ENCODE measurements around the gene CSNK2A2.

CSNK2A2 gene

DNA sequence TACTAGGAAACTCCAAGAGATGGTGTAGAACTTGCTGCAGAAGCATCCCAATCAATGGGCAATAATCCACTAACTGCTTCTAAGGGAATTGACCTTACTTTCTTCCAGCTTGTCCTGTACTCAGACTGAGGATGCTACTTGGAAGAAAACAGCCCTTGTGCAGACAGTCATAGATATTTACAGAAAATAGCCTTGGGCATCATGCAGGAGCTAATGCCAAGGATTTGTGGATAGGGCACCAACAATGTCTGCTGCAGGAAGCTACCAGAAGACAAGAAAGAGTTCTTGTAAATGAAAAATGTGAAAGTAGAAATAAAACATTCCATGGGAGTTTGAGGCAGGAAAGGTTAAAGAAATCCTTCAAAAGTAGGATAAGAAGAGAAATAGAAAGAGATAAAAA is 21.5 kb upstream of the CSNK2A2 start:
- Histone ChIP-seq H3K27me3 (replicated peaks; ENCODE audit: control insufficient read depth, insufficient read depth, low read length) (peaks cover 15% of the 10 kb centered on the region), H3K4me1 (ENCODE audit: control insufficient read depth, insufficient read depth, low read length) (peaks cover 8% of the 10 kb centered on the region), H3K9ac (ENCODE audit: low read length) (no peak overlapping the region), H3K4me3 (ENCODE audit: low read length) (no peak overlapping the region), H3K36me3 (ENCODE audit: control insufficient read depth, insufficient read depth, low read length, severe bottlenecking) (no peaks in the 10 kb centered on the region), H3K9me3 (ENCODE audit: control insufficient read depth, low read length) (peaks cover 18% of the 10 kb centered on the region)
- DNase-seq (ENCODE audit: low read depth), result no peak

DNA sequence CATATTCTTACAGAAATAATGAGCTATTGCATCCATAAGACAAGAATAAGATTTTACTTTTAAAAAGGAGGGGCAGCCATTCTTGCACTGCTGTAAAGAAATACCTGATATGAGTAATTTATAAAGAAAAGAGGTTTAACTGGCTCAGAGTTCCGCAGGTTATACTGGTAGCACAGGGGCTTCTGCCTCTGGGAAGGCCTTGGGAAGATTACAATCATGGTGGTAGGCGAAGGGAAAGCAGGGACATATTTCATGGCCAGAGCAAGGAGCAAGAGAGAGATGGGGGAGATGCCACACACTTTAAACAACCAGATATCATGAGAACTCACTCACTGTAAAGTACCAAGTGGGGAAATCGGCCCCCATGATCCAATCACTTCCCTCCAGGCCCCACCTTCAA is 20.9 kb upstream of the CSNK2A2 start:
- no peaks in the 10 kb centered on the region for H3K36me3 ChIP-seq (ENCODE audit: control insufficient read depth, insufficient read depth, low read length, severe bottlenecking)
- peaks cover 8% of the 10 kb centered on the region for H3K4me1 ChIP-seq (ENCODE audit: control insufficient read depth, insufficient read depth, low read length)
- no peak overlapping the region for H3K4me3 ChIP-seq (ENCODE audit: low read length)
- no peak for DNase-seq (ENCODE audit: low read depth)
- H3K9me3 ChIP-seq (ENCODE audit: control insufficient read depth, low read length), result peaks cover 18% of the 10 kb centered on the region
- peaks cover 15% of the 10 kb centered on the region for H3K27me3 ChIP-seq (replicated peaks; ENCODE audit: control insufficient read depth, insufficient read depth, low read length)
- H3K9ac ChIP-seq (ENCODE audit: low read length), result no peak overlapping the region

DNA sequence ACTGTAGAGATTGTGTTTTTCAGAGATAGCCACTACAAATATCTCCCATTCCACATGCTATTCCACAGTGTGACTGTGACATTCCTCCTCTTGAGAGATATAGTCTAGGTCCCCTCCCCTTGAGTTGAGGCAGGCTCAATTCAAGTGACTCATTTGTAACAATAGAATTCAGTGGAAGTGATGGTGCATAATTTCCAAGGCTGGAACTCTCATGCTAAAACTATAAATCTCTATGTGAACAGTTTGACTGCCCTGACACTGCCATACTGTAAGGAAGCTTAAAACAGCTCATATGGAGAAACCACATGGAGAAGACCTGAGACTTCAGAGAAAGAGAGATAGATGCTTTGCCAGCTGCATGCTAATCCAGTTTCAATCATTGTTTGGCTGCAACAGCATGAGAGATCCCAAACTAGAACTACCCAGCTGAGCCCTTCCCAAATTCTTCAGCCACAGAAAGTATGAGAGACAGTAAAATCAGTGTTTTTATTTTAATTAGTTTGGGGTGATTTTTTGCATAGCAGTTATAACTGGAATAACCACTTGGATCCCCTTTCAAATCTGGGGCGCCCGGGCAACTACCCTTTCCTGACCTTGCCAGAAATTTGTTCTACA is 19.5 kb upstream of the CSNK2A2 start:
- H3K36me3 ChIP-seq (ENCODE audit: control insufficient read depth, insufficient read depth, low read length, severe bottlenecking), result no peaks in the 10 kb centered on the region
- DNase-seq (ENCODE audit: low read depth), result no peak

DNA sequence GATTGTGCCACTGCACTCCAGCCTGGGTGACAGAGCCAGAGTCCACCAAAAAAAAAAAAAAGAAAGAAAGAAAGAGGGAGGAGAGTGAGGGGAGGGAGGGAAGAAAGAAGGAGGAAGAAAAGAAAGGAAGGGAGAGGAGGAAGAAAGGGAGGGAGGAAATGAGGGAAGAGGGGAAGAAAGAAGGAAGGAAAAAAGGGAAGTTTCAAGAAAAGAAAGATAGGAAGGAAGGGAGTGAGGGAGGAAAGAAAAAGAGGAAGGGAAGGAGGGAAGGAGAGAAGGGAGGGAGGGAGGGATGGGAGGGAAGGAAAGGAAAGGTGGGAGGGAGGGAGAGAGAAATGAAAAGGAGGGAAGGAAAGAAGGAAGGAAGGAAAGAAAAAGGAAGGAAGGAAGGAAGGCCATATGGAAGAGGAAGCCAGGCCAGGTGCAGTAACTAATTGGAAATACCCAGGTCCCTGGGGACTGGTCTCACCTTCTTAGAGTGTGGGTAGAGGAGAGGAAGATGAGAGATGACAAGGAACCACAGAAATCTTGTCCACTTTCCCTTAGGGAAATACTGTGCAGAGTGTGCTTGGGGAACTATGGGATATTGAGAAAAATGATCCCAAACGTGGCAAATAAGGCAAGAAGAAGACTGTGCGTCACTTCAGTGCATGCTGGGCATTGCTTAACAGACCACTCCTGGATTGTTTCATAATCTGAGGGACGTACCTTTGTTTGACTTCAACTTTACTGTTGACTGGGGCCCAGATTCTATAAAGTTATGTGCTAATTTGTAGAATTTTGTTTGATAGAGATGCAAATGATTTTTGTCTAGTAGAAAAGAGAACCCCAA is 15.1 kb upstream of the CSNK2A2 start:
- no peak for DNase-seq (ENCODE audit: low read depth)
- Histone ChIP-seq H3K36me3 (ENCODE audit: control insufficient read depth, insufficient read depth, low read length, severe bottlenecking) (no peaks in the 10 kb centered on the region), H3K9ac (ENCODE audit: low read length) (no peak overlapping the region), H3K27me3 (replicated peaks; ENCODE audit: control insufficient read depth, insufficient read depth, low read length) (peaks cover 13% of the 10 kb centered on the region), H3K4me1 (ENCODE audit: control insufficient read depth, insufficient read depth, low read length) (no peaks in the 10 kb centered on the region), H3K4me3 (ENCODE audit: low read length) (no peak overlapping the region), H3K9me3 (ENCODE audit: control insufficient read depth, low read length) (peaks cover 15% of the 10 kb centered on the region)

More for the DNA sequence above, 19.5 kb upstream of the CSNK2A2 start:
- Histone ChIP-seq H3K27me3 (replicated peaks; ENCODE audit: control insufficient read depth, insufficient read depth, low read length) (peaks cover 18% of the 10 kb centered on the region), H3K4me1 (ENCODE audit: control insufficient read depth, insufficient read depth, low read length) (peaks cover 7% of the 10 kb centered on the region), H3K9ac (ENCODE audit: low read length) (no peak overlapping the region), H3K9me3 (ENCODE audit: control insufficient read depth, low read length) (peaks cover 18% of the 10 kb centered on the region), H3K4me3 (ENCODE audit: low read length) (no peak overlapping the region)

DNA sequence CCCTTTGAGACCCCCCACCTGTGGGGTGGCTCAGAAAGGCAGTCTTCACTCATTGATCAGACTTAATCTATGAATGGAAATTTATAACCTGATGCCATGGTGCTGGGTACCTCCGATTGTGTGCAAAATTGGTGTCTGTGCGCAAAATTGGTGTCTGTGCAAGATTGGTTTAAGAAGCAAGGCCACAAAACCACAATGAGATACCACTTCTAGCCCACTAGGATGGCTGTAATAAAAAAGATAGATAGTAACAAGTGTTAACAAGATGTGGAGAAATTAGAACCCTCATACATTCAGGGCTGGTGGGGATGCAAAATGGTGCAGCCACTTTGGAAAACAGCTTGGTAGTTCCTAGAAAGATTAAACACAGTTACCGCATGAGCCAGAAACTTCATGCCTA is 13.9 kb upstream of the CSNK2A2 start:
- Histone ChIP-seq H3K4me3 (ENCODE audit: low read length) (no peak overlapping the region), H3K9ac (ENCODE audit: low read length) (no peak overlapping the region), H3K36me3 (ENCODE audit: control insufficient read depth, insufficient read depth, low read length, severe bottlenecking) (no peaks in the 10 kb centered on the region), H3K4me1 (ENCODE audit: control insufficient read depth, insufficient read depth, low read length) (no peaks in the 10 kb centered on the region), H3K9me3 (ENCODE audit: control insufficient read depth, low read length) (peaks cover 7% of the 10 kb centered on the region), H3K27me3 (replicated peaks; ENCODE audit: control insufficient read depth, insufficient read depth, low read length) (peaks cover 16% of the 10 kb centered on the region)
- no peak for DNase-seq (ENCODE audit: low read depth)

DNA sequence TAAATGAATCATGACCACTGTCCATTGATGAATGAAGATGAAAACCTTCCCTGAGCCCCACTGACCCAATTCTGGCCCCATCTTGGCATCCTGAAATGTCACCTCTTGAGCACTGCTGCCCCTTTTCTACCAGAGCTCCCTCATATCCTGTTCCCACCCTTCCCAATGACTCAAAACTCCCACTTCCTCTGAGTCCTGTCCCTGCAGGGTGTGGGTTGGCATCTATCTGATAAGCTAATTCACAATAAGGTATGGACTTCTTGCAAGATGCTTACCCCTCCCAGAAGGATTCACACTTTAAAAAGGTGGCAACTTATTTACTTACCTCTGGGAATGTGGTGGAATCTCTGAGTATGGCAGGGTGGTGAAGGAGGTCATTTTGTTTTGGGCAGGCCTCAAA is 13.3 kb upstream of the CSNK2A2 start:
- no peak overlapping the region for H3K9ac ChIP-seq (ENCODE audit: low read length)
- H3K4me1 ChIP-seq (ENCODE audit: control insufficient read depth, insufficient read depth, low read length), result no peaks in the 10 kb centered on the region
- peaks cover 4% of the 10 kb centered on the region for H3K9me3 ChIP-seq (ENCODE audit: control insufficient read depth, low read length)
- no peak overlapping the region for H3K4me3 ChIP-seq (ENCODE audit: low read length)
- peaks cover 14% of the 10 kb centered on the region for H3K27me3 ChIP-seq (replicated peaks; ENCODE audit: control insufficient read depth, insufficient read depth, low read length)
- no peaks in the 10 kb centered on the region for H3K36me3 ChIP-seq (ENCODE audit: control insufficient read depth, insufficient read depth, low read length, severe bottlenecking)
- no peak for DNase-seq (ENCODE audit: low read depth)

DNA sequence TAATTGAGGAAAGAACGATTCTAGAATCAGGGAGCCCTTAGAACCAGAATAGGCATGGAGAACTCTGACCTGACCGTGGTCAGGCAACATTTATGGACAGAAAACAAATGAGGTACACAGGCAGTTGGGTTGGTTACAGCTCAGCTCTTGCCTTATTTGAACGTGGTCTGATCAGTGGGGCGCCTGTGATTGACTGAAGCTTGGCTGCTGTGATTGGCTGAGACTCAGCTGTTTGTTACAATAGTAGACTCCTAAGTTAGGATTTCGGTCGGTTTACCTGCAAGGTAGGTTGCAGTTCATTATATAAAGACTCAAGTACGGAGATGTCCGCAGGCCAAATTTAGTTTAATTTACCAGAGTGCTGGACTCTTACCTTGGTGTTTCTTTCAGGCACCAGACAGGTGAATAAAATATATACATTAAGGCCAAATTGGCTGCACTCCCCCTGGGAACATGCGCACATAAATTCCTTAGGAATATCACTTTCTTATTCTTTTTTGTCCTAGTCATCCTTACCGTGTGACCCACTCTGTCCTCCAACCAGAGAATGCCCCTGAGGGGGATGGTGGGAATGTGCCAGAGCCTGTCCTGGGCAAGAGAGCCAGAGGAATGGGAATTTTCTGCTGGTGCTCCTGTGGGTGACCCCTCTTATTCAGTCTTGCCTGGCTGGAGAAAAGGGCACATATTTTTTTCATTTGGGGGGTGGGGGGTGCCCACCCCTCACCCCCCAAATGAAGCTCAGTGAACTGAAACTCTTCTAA is 7.5 kb upstream of the CSNK2A2 start:
- Histone ChIP-seq H3K4me1 (ENCODE audit: control insufficient read depth, insufficient read depth, low read length) (no peaks in the 10 kb centered on the region), H3K4me3 (ENCODE audit: low read length) (no peak overlapping the region), H3K27me3 (replicated peaks; ENCODE audit: control insufficient read depth, insufficient read depth, low read length) (peaks cover 35% of the 10 kb centered on the region), H3K9ac (ENCODE audit: low read length) (no peak overlapping the region), H3K9me3 (ENCODE audit: control insufficient read depth, low read length) (peaks cover 12% of the 10 kb centered on the region), H3K36me3 (ENCODE audit: control insufficient read depth, insufficient read depth, low read length, severe bottlenecking) (no peaks in the 10 kb centered on the region)
- DNase-seq (ENCODE audit: low read depth), result no peak

DNA sequence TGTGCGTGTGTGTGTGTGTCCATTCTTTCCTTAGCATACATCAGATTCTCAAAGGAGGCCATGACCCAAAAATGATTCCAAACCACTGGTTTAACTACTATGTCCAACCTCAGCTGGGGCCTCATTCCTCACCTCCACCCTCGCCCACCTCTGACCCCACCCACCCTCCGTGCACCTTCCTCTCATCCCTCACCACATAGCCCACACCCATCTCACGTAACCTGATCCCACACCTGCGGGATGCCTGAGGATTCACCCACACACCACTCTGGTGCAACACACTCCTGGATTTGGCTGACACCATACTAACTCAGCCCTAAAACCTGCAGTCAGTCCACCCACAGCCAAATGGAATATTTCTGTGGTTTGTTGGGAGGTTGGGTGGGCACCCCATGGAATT is 3.3 kb upstream of the CSNK2A2 start:
- H3K9ac ChIP-seq (ENCODE audit: low read length), result no peak overlapping the region
- no peak for DNase-seq (ENCODE audit: low read depth)
- peaks cover 24% of the 10 kb centered on the region for H3K27me3 ChIP-seq (replicated peaks; ENCODE audit: control insufficient read depth, insufficient read depth, low read length)
- H3K9me3 ChIP-seq (ENCODE audit: control insufficient read depth, low read length), result peaks cover 8% of the 10 kb centered on the region
- H3K4me1 ChIP-seq (ENCODE audit: control insufficient read depth, insufficient read depth, low read length), result peaks cover 6% of the 10 kb centered on the region
- H3K36me3 ChIP-seq (ENCODE audit: control insufficient read depth, insufficient read depth, low read length, severe bottlenecking), result no peaks in the 10 kb centered on the region
- no peak overlapping the region for H3K4me3 ChIP-seq (ENCODE audit: low read length)

DNA sequence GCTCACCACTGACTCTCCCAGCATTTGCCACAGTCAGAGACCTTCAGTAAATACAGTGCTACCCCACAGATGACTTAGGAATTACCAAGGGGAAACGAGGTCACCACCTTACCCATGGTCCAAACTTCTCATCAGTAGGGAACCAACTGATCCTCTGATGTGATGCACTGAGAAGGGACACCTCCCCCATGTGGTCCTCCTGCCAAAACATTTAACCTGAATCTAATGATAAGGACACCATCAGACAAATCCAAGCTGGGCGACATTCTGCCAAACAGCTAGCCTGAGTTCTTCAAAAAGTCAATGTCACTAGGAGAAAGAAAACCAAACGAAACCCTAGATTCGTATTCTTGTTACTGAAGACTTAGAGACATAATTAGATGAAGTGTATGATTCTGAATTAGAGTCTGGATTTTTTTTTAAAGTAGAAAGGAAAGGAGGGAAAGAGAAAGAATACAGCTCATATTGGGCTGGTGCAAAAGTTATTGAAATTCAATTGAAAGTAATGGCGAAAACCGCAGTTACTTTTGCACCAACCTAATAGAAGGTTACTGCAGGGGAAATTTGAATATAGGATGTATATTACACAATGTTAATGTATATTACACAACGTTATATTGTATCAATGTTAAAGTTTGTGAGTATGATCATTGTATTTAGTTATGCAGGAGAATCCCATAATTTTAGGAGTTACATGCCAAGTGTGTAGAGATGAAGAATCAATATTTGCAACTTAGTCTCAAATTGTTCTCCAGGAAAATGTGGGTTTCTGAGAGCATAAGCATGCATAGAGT is 2.3 kb upstream of the CSNK2A2 start:
- no peak overlapping the region for H3K4me3 ChIP-seq (ENCODE audit: low read length)
- DNase-seq (ENCODE audit: low read depth), result no peak

DNA sequence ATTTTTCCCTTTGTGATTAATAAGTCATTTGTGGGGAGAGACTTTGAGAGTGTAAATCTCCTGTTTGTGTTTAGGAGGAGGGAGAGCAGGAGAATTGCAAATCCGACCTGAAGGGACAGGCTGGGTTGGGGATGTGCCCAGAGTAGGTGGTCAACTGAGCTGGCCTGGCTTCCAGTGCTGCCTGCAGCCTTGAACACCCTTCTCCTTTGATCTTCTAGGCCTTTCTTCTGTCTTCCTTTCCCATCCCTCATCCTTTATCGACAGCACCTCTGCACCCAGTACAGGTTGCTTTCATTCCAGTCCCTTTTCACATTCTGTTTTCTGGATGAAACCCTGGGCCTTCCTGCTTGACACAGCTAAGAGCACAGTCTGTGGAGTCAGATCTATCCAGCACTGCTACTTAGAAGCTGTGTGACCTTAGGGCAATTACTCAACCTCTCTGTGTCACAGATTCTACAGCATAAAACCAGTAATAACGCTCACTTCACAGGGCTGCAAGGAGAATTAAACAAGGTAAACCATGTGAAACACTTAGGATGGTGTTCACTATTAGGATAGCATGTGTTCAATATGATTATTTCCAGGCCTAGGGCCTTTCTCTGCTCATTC is 1.0 kb upstream of the CSNK2A2 start:
- Histone ChIP-seq H3K4me1 (ENCODE audit: control insufficient read depth, insufficient read depth, low read length) (peaks cover 6% of the 10 kb centered on the region), H3K36me3 (ENCODE audit: control insufficient read depth, insufficient read depth, low read length, severe bottlenecking) (peaks cover 21% of the 10 kb centered on the region), H3K9ac (ENCODE audit: low read length) (no peak overlapping the region), H3K4me3 (ENCODE audit: low read length) (no peak overlapping the region), H3K9me3 (ENCODE audit: control insufficient read depth, low read length) (peaks cover 3% of the 10 kb centered on the region), H3K27me3 (replicated peaks; ENCODE audit: control insufficient read depth, insufficient read depth, low read length) (peaks cover 14% of the 10 kb centered on the region)
- DNase-seq (ENCODE audit: low read depth), result no peak

More for the DNA sequence above, 2.3 kb upstream of the CSNK2A2 start:
- H3K36me3 ChIP-seq (ENCODE audit: control insufficient read depth, insufficient read depth, low read length, severe bottlenecking), result peaks cover 8% of the 10 kb centered on the region
- H3K27me3 ChIP-seq (replicated peaks; ENCODE audit: control insufficient read depth, insufficient read depth, low read length), result peaks cover 22% of the 10 kb centered on the region
- no peak overlapping the region for H3K9ac ChIP-seq (ENCODE audit: low read length)
- peaks cover 8% of the 10 kb centered on the region for H3K9me3 ChIP-seq (ENCODE audit: control insufficient read depth, low read length)
- H3K4me1 ChIP-seq (ENCODE audit: control insufficient read depth, insufficient read depth, low read length), result peaks cover 6% of the 10 kb centered on the region

Data from adipocyte (in vitro differentiated cells).